G401.6 (cell line): ENCODE measurements around the gene NAP1L1.
"Not testable (repeated sequence)": the region's sequence is repeated elsewhere in the genome, so short reads cannot be mapped to it uniquely, and the experiment has no call there.

Source experiments
- FAIRE-seq: peaks from 2 replicates; lab custom pipeline; 2012; peaks lifted over from hg19 to GRCh38; lab: Jason Lieb, UNC

Gene NAP1L1

DNA sequence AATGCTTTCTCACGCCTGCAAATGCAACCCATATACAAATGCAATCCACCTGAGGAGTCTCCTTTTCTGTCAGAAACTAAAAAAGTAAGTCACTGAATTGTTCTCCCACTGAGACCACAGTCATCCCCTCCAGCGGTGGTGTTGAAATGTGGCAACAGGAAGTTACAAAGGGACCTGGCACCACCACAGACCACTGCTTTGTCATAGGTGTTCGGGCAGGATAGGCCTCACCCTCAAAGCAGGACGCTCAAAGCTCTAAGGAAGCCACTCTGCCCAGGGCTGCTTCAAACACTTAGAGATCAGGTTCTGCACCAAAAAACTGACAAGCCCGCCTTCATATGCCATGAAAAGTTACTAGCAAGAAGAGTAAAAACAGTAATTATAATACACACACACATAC is 64.2 kb downstream of the NAP1L1 start:
- no peak for FAIRE-seq

DNA sequence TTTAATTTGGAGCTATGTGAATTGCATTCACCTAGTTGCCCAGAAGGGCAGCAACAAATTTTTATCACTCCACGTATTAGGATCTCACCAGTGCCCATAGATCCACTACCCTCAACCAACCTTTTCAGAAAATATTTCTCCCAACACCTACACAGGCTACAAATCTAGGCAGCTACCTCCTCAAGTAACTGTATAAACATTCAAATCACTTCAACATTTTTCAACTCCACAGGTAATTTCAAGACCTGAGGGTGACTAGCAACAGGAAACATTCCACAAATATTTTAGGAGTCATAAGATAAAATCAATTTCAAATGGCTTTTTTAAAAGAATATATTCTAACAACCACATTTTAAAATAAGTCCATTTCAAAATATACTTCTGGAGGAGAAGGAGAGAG is 65.8 kb downstream of the NAP1L1 start:
- peak; percentile 70 for FAIRE-seq

DNA sequence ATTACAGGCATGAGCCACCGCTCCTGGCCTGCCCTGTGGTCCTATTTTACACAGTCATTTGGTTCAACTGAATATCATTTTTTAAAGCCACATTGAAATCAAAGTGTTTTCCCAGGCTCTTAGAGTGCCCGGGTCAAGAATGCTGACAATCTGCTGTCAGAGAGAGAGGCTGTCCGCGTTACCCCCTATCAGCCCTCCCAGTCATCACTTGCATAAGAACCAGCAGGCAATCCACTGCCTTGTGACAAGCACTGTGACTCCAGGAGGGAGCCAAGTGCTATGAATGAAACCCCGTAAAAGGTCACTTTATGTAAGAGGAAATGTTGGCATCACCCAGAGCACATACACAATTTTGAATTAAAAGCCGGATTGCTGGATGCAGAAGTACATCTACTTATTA is 66.4 kb downstream of the NAP1L1 start:
- FAIRE-seq = no peak

DNA sequence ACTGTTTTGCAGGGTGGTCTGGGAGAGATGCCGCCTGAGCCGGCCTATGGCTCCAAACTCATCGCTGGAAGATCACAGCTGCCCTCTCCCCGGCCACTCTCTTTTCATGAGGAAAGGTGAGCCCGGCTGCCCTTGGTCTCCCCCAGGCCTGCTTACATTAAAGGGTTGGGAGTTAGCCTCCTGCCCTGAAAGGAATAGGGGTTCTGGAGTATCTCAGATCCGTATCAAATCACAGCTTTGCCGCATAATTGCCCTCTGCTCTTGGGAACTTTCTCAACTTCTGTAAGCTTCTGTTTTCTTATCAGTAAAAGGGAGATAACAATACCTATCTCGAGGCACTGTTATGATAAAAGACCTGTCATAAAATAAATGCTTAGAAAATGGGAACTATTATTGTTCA is 70.5 kb downstream of the NAP1L1 start:
- no peak for FAIRE-seq

DNA sequence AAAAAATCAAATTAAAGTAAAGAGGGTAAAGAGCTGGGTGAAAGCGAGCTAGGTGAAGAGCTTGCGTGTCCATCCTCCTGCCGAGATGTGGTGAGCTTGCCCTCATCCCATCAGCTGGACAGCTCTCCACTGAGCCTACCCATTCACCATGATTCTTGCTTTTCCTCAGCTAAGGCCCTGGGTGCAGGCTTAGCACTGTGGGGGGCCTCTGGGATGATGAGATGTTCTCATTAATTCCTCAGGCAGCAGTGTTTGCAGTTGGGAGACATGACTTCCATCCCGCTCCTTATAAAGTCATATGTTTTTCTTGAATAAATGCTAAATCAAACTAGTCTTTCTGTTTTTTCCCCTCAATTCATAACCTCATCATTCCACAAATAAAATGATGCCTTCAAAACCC is 70.9 kb downstream of the NAP1L1 start:
- FAIRE-seq = no peak

DNA sequence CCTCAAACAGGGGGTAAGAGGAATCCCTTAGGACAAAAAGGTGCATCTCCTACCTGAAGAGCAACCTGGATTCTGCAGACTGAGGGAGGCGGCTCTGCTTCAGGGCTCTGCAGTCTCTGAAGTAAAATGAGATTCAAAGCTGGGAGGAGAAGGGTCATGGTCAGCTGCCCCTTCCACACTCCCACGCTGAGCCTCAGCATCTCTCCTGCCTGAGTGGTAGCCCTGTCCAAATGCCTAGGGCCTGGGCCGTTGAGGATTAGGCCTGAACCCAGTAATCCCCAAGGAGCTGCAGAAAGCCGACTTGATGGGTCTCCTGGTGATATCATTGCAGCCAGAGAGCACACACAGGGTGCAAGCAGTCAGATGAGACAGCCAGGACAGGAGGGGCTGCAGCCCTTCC is 71.8 kb downstream of the NAP1L1 start:
- FAIRE-seq = no peak

DNA sequence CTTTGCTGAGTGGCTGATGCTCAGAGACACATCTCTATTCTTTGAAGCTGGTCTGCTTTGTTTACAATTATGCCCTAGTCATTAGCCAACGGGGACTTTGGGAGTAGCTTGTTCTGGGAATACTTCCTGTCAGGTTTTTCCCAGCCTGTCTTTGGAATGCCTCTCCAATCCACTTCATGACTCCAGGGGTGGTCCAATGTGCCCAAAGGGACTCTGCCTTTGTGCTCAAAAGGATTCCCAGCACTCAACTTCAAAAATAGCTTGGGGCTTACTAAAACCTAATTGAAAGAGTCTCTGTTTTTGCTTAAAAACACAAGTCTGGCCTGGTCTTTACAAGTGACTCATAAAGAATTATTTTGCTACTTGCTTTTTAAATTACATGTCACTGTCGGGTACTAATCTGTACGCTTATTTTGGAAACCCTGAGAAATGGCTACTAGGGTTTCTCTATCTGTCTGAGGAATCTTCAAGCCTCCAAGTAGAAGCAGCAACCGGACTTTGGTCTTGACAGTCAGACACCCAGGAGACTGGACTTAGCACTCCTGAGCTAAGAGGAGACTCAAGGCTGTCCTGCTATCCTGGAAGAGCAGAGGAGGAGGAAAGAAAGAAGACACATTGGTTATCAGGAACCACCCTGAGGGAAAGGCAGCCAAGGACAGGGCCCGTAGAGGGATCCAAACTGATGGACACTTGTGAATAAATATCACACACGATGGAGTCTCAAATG is 73.6 kb downstream of the NAP1L1 start:
- no peak for FAIRE-seq

DNA sequence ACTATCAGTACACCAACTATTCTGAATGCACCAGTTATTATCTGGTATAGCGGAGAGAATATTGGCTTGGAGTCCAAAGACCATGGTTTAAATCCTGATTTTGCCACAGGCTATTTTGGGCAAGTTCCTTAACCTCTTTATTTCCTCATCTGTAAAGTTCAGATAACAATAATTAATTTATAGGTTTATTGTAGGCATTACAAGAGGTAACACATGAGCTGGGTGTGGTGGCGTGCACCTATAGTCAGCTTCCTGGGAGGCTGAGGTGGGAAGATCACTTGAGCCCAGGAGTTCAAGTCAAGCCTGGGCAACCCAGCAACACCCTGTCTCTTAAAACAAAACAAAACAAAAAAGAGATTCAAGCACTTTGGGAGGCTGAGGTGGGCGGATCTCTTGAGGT is 76.1 kb downstream of the NAP1L1 start:
- FAIRE-seq = no peak

DNA sequence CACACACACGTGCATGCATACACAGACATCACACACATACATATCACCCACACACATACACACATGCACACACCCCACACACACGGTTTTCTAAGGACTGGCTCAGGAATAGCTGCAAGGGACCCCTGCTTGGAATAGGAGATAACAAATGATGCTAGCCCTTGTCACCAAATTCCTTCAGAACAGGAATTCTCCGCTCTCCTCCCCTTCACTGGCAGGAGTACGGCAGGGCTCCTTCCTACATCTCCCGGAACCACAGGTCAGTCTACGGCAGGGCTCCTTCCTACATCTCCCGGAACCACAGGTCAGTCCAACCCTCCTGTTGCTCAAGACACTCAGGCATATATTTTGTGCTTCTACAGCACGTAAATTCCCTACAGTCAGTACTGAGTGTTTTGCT is 76.8 kb downstream of the NAP1L1 start:
- no peak for FAIRE-seq

DNA sequence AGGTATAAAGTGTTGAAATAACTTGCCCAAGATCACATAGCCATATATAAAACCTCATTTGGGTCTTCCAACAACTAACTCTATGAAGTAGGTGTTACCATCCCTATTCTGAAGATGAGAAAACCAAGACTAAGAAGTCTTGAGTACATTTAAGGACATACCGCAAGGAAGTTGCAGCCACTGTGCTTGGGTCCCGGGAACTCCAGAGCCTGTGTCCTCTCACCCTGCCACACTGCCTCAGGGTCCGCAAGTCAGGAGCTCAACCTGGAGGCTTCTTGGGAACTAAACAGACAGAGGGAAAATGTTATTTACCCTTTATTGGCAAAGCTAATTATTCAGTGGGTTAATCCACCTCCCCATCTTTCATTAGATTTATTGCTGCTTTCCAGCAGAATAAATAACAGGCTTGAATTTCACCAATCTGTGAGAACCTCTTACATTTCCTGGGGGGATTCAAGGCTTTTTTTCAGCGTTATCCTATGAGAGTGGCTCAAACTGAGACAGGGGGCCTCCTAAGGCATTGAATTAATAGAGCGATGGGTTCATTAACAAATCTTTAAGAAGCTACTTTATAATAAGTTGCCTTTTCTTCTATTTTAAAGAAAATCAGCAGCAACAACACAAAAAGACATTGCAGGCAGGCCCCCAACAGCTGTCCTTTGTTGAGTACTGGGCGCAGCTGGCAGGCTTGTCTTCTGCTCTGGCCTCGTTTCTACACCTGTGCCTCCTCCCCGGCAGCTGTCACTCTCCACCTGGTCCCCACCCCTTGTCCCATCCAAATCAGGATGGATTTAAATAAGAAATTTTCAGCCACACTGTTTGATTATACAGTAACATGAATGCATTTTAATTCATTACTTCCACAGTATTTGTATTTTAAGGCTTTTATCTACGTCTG is 78.2 kb downstream of the NAP1L1 start:
- FAIRE-seq = no peak

DNA sequence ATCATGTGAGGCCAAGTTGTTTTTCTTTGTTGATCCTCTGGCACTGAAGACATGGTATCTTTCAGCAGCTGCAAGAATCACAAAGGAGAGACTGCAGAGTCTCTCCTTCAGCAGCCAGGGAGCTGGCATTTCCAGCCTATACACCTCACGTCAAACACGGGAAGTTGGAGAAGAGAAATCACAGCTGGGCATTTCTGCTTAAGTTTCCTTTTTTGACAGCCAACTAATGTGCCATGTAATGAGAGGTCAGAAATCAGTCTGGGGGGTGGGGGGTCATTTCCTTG is 81.2 kb downstream of the NAP1L1 start:
- FAIRE-seq = no peak

DNA sequence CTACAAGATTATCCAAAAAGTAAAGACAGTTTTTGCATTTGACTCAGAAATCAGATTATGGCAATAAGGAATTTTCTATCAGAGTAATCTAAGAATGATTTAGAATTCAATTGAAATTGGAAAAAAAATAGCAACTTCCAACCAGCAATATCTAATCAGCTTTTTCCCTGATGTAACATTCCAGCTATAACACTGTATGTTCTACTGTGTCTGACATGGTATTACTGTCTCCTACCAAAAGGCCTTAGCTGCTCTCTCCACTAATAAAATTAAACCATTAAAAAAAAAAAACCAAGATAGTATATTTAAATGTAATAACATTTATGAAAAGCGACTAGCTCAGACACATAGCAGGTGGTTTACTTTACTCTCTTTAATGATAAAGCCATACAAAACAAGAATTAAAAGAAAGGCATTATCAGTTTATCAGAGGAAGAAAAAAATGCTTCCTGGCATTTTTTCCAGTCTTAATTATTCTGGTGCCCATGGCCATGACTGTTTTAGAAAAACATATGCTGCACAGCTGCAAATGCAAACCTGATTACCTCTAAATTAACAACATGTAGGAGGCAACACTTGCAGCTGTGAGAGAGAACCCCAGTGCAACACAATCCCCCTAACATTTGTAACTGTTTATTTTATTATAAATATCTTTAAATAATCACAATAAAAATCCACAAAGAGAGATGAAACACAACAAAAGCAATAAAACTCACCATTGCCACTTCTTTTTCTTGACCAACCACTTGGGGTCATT is 81.7 kb downstream of the NAP1L1 start:
- no peak for FAIRE-seq

DNA sequence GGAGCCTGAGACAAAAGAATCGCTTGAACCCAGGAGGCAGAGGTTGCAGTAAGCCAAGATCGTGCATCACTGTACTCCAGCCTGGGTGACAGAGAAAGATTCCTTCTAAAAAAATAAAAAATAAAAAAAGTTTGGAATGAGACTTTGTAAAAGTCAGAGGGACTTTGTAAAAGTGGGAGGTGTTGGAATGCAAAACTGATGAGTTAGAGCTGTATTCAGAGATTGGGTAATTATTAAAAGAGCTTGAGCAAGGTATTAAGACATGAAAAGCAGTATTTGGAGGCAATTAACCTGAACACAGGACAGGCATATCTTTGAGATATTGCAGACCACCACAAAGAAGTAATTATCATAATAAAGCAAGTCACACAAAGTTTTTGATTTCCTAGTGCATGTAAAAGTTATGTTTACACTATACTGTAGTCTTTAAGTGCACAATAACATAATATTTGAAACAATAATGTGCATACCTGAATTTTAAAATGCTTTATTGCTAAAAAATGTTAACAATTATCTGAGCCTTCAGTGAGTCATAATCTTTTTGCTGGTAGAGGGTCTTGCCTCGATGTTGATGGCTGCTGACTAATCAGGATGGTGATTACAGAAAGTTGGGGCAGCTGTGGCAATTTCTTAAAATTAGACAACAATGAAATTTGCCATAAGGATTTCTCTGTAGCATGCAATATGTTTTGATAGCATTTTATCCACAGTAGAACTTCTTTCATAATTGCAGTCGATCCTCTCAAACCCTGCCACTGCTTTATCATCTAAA is 86.0 kb downstream of the NAP1L1 start:
- no peak for FAIRE-seq

DNA sequence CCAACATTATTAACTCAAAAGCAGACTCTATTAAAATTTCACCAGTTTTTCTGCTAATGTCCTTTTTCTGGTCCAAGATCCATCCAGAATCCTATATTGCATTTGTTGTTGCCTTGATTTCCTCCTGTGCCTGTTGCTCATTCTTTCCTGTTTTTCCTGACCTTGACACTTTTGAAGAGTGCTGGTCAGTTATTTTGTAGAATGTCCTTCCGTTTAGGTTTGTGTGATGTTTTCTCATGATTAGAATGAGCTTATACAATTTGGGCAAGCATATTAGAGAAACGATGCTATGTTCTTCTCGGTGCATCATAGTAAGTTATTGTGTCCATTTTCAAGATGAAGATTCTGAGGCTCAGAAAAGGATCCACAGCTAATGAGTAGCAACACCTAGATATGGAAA is 86.8 kb downstream of the NAP1L1 start:
- no peak for FAIRE-seq

DNA sequence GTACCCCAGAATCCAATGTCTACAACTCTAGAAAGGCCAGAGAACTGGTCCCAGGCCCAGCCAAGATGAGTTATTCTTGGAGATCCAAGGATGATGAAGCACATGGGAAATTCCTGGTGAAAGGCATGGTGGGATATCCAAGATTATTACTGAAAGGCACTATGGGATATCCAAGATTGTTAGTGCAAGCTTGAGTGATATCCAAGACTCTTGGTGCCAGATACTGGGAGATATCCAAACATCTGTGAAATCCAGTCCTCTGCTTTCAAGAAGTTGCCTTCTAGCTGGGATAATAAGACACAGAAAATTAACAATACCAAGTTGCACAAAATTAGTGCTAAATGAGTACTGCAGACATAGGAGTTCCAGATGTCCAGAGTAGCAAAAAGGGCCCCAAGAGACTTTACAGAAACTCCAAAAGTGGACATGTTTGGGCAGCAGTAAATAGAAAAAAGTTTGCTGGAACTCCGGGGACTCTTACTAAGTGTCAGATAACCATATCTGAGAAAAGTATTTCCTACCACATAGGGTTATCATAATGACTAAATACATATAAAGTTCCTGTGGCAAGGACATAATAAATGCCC is 87.5 kb downstream of the NAP1L1 start:
- no peak for FAIRE-seq

DNA sequence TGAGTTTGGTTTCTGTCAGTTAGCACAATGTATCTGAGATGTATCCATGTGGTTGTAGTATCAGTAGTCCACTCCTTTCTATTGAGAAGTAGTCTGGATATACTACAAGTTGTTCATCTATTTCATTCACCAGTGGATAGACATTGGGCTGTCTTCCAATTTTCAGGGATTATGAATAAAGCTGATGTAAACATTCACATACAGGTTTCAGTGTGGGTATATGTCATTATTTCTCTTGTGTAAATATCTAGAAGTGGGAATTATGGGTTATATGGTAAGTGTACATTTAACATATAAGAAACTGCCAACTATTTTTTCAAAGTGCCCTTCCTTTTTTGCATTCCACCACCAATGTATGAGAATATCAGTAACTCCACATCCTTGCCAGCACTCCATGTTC is 88.8 kb downstream of the NAP1L1 start:
- no peak for FAIRE-seq

DNA sequence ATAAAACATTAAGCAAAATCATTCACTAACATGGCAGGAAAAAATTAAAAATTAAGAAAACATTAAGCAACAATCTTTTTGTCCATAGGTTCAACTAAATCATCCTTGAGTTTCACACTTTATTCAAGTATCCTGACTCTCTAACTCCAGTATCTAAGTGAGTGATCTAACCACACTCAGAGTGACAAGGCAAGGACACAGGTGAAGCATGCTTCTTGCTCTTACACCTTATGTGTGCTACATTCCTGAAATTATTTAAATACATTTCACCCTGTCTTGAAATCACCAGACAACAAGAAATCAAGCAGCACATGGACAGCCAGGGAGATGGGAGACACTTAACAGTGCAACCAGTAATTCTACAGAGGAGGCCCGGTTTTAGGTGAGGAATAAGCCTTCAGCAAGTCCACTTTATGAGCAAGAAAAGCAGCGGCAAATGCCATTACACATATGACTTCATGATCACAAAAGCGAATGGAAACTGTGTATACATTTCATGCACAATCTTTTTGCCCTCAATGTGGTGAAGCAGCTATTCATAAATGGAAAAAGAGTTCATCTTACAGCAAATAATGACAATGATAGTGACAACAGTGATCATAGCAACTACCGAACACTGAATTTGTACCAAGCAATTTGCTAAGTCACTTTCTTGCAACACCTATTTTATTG is 90.3 kb downstream of the NAP1L1 start:
- no peak for FAIRE-seq

DNA sequence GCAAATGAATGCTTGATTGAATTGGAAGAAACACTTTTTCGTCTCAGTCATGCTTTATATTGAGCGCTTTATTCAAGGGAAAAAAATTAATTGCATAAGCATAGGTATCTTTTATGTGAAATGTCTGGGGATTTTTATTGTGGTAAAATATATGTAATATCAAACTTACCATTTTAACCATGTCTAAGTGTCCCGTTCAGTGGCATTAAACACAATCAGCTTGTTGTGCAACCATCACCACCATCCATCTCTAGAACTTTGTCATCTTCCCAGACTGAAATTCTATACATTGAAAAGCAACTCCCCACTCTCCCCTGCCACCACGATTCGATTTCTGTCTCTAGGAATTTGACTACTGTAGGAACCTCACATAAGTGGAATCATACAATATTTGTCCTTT is 92.7 kb downstream of the NAP1L1 start:
- no peak for FAIRE-seq

DNA sequence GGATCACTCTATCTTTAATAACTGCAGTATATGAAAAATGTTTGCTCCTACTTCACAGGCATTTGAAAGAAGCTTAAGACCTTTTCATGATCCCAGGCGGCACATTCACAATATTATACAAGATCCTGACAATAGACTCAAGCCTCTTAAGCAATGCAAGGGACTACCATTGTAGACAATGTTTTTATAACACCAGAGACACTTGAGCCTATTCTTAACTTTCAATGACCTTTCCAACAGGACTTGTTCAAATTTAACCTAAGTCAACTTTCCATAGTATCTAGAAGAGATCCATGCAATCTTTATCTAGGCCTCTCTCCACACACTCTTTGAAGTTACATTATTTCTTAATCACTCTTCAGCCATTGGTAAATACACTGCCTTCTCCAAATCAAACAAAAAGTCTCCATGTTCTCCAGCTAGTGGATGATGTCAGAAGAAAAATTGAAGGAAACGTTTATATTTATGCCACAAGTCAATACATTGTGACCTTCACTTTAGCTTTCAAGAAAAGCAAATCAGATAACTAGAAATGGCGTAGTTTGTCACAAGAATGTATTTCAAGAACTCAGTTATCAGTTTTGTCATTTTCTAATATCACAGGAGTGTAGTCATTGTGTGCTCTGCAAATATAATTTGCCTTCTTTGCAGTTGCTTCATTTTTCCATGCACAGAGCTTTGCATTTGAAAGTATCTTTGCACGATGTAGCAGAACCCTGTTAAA is 94.1 kb downstream of the NAP1L1 start:
- FAIRE-seq = no peak

DNA sequence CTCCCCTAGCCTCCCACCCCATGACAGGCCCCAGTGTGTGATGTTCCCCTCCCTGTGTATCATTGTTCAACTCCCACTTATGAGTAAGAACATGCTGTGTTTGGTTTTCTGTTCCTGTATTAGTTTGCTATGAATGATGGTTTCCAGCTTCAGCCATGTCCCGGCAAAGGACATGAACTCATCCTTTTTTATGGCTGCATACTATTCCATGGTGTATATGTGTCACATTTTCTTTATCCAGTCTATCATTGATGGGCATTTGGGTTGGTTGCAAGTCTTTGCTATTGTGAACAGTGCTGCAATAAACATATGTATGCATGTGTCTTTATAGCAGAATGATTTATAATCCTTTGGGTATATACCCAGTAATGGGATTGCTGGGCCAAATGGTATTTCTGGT is 96.8 kb downstream of the NAP1L1 start:
- not testable (repeated sequence) for FAIRE-seq
